Measurements from ENCODE around the gene LPAR3.
"Not testable (repeated sequence)": the region's sequence is repeated elsewhere in the genome, so short reads cannot be mapped to it uniquely, and the experiment has no call there.

DNA sequence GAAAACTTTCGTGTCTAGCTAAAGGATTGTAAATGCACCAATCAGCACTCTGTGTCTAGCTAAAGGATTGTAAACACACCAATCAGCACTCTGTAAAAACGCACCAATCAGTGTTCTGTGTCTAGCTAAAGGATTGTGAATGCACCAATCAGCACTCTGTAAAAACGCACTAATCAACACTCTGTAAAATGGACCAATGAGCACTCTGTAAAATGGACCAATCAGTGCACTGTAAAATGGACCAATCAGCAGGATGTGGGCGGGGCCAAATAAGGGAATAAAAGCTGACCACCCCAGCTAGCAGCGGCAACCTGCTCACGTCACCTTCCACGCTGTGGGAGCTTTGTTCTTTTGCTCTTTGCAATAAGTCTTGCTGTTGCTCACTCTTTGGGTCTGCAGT, 9.7 kb upstream of the LPAR3 start:
- TF ChIP-seq, protein P1, sequence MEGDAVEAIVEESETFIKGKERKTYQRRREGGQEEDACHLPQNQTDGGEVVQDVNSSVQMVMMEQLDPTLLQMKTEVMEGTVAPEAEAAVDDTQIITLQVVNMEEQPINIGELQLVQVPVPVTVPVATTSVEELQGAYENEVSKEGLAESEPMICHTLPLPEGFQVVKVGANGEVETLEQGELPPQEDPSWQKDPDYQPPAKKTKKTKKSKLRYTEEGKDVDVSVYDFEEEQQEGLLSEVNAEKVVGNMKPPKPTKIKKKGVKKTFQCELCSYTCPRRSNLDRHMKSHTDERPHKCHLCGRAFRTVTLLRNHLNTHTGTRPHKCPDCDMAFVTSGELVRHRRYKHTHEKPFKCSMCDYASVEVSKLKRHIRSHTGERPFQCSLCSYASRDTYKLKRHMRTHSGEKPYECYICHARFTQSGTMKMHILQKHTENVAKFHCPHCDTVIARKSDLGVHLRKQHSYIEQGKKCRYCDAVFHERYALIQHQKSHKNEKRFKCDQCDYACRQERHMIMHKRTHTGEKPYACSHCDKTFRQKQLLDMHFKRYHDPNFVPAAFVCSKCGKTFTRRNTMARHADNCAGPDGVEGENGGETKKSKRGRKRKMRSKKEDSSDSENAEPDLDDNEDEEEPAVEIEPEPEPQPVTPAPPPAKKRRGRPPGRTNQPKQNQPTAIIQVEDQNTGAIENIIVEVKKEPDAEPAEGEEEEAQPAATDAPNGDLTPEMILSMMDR (IDR thresholded peaks at IDR 0.05) = not testable (repeated sequence)
- TF ChIP-seq, protein P2, sequence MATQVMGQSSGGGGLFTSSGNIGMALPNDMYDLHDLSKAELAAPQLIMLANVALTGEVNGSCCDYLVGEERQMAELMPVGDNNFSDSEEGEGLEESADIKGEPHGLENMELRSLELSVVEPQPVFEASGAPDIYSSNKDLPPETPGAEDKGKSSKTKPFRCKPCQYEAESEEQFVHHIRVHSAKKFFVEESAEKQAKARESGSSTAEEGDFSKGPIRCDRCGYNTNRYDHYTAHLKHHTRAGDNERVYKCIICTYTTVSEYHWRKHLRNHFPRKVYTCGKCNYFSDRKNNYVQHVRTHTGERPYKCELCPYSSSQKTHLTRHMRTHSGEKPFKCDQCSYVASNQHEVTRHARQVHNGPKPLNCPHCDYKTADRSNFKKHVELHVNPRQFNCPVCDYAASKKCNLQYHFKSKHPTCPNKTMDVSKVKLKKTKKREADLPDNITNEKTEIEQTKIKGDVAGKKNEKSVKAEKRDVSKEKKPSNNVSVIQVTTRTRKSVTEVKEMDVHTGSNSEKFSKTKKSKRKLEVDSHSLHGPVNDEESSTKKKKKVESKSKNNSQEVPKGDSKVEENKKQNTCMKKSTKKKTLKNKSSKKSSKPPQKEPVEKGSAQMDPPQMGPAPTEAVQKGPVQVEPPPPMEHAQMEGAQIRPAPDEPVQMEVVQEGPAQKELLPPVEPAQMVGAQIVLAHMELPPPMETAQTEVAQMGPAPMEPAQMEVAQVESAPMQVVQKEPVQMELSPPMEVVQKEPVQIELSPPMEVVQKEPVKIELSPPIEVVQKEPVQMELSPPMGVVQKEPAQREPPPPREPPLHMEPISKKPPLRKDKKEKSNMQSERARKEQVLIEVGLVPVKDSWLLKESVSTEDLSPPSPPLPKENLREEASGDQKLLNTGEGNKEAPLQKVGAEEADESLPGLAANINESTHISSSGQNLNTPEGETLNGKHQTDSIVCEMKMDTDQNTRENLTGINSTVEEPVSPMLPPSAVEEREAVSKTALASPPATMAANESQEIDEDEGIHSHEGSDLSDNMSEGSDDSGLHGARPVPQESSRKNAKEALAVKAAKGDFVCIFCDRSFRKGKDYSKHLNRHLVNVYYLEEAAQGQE (IDR thresholded peaks at IDR 0.05) = not testable (repeated sequence)
- TF ChIP-seq, protein P3, sequence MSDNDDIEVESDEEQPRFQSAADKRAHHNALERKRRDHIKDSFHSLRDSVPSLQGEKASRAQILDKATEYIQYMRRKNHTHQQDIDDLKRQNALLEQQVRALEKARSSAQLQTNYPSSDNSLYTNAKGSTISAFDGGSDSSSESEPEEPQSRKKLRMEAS (IDR thresholded peaks at IDR 0.05) = not testable (repeated sequence)
- TF ChIP-seq GATA3 (IDR thresholded peaks at IDR 0.05; ENCODE audit: borderline replicate concordance); POLR2A (IDR thresholded peaks at IDR 0.05; ENCODE audit: low read length); RCOR1 (IDR thresholded peaks at IDR 0.05; ENCODE audit: low read depth, low read length); CHD2 (IDR thresholded peaks at IDR 0.05; ENCODE audit: low read length, partially characterized antibody); RAD21 (conservative IDR thresholded peaks at IDR 0.05 in 1 of 2, IDR thresholded peaks at IDR 0.05 in 1 of 2); SMC3 (IDR thresholded peaks at IDR 0.05); TP53 (CRISPR knock-in tag; IDR thresholded peaks at IDR 0.05); BHLHE40 (IDR thresholded peaks at IDR 0.05; ENCODE audit: low read depth, low read length): not testable (repeated sequence)
- TF ChIP-seq, protein P4, sequence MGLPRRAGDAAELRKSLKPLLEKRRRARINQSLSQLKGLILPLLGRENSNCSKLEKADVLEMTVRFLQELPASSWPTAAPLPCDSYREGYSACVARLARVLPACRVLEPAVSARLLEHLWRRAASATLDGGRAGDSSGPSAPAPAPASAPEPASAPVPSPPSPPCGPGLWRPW (IDR thresholded peaks at IDR 0.05) = not testable (repeated sequence)
- TF ChIP-seq, protein P5, sequence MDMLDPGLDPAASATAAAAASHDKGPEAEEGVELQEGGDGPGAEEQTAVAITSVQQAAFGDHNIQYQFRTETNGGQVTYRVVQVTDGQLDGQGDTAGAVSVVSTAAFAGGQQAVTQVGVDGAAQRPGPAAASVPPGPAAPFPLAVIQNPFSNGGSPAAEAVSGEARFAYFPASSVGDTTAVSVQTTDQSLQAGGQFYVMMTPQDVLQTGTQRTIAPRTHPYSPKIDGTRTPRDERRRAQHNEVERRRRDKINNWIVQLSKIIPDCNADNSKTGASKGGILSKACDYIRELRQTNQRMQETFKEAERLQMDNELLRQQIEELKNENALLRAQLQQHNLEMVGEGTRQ (IDR thresholded peaks at IDR 0.05) = not testable (repeated sequence)
- TF ChIP-seq, protein P6, sequence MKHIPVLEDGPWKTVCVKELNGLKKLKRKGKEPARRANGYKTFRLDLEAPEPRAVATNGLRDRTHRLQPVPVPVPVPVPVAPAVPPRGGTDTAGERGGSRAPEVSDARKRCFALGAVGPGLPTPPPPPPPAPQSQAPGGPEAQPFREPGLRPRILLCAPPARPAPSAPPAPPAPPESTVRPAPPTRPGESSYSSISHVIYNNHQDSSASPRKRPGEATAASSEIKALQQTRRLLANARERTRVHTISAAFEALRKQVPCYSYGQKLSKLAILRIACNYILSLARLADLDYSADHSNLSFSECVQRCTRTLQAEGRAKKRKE (CRISPR knock-in tag; IDR thresholded peaks at IDR 0.05; ENCODE audit: low read depth) = not testable (repeated sequence)
